NT2/D1 (cell line): ENCODE results near the gene TENM4.

Experiments
- SUZ12 ChIP-seq: IDR thresholded peaks from 2 replicates; pipeline ENCODE4 v1.6.1; 2011; ENCODE audit not compliant: insufficient read length, insufficient read depth; ENCODE audit errors: extremely low read depth
- YY1 ChIP-seq: IDR thresholded peaks from 2 replicates; pipeline ENCODE4 v1.6.1; 2011; ENCODE audit not compliant: insufficient read length, insufficient read depth

DNA sequence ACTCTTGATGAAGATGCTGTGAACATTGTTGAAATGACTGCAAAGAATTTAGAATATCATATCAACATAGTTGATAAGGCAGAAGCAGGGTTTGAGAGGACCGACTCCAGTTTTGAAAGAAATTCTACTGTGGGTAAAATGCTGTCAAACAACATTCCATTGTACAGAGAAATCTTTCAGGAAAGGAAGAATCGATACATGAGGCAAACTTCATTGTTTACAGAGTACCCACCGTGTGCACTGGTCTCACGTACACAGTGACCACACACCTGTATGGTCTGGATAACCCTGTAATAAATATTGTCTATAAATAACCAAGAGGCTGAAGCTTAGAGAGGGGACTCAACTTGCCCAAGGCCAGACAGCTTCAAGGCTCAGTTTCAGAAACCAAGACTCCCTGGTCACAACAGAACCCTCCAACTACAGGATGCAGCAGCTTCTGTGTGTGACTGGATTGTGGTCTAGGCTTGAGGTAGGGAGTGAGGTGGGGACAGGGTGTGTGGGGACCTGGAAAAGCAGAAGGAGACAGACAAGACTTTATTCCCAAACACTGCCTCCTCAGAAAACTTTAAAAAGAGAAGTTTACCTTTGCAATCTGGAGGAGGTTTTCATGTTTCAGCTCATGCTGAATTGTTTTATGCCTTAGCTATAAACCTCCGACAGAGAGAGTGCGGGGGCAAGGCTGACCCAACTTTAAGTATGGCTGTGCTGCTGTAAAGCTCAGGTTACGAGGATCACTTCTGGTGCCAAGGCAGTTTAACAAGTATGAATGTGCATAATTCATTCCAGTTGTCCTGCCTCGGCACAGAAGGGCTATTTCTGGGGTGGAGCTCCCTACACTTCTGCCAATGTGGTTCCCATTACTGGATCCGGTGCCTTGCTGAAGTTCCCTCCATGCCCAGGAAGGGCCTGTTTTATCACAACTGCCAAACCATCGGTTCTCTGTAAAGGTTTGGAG is 493.6 kb downstream of the TENM4 start:
- no peak for TF ChIP-seq SUZ12
- TF ChIP-seq YY1, result no peak
